ENCODE measurements around the gene ACAT2. TPM values are rescaled to one million over a fixed set of nuclear protein-coding genes. Genes with fewer than 3 reads are reported as not detected.

Gene ACAT2
- total RNA-seq, 1 experiment from 2014 or later: 108 TPM

DNA sequence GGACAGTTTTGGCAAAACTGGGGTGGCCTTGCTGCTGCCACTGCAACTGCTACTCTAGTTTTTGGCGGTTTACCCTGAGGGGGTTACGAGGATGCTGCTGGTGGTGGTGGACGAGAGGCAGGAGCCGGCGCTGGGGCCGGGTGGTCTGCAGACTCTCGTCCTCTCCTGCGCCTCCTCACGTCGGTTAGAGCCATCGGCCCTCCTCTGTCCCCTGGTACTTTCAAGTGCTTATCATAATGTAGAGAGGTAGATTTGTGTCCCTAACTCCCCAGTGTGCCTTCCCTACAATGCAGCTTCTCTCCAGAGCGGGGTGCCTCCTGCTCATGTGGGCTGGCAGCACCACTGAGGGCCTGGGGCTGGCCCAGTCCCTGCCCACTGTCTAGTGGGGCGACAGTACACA lies 64.2 kb downstream of the ACAT2 start:
- Mint-ChIP-seq H3K36me3 (ENCODE audit: insufficient read depth, unreplicated experiment) (no peaks in the 10 kb centered on the region), H3K9me3 (ENCODE audit: low read depth, unreplicated experiment) (no peaks in the 10 kb centered on the region), H3K27me3 (ENCODE audit: unreplicated experiment) (peaks cover 31% of the 10 kb centered on the region), H3K4me1 (ENCODE audit: low read depth, unreplicated experiment) (no peaks in the 10 kb centered on the region), H3K27ac (ENCODE audit: unreplicated experiment) (no peak overlapping the region), H3K4me3 (ENCODE audit: low read depth, unreplicated experiment) (no peak overlapping the region)
- no peak for DNase-seq
- CTCF ChIA-PET: no interaction called here
- TF ChIP-seq, protein P1, sequence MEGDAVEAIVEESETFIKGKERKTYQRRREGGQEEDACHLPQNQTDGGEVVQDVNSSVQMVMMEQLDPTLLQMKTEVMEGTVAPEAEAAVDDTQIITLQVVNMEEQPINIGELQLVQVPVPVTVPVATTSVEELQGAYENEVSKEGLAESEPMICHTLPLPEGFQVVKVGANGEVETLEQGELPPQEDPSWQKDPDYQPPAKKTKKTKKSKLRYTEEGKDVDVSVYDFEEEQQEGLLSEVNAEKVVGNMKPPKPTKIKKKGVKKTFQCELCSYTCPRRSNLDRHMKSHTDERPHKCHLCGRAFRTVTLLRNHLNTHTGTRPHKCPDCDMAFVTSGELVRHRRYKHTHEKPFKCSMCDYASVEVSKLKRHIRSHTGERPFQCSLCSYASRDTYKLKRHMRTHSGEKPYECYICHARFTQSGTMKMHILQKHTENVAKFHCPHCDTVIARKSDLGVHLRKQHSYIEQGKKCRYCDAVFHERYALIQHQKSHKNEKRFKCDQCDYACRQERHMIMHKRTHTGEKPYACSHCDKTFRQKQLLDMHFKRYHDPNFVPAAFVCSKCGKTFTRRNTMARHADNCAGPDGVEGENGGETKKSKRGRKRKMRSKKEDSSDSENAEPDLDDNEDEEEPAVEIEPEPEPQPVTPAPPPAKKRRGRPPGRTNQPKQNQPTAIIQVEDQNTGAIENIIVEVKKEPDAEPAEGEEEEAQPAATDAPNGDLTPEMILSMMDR (IDR thresholded peaks at IDR 0.05; ENCODE audit: unreplicated experiment): no peak
- intact Hi-C loops (cut with micrococcal nuclease; ENCODE audit: unreplicated experiment): no loop called here
- no TSS peak for BruUV-seq (replicated peaks)

- Mint-ChIP-seq H3K4me1 (ENCODE audit: low read depth, unreplicated experiment) (no peaks in the 10 kb centered on the region), H3K4me3 (ENCODE audit: low read depth, unreplicated experiment) (no peak overlapping the region), H3K36me3 (ENCODE audit: insufficient read depth, unreplicated experiment) (no peaks in the 10 kb centered on the region), H3K27ac (ENCODE audit: unreplicated experiment) (no peak overlapping the region), H3K9me3 (ENCODE audit: low read depth, unreplicated experiment) (no peaks in the 10 kb centered on the region), H3K27me3 (ENCODE audit: unreplicated experiment) (peaks cover 42% of the 10 kb centered on the region)
- no peak for DNase-seq
- no TSS peak for BruUV-seq (replicated peaks)
- TF ChIP-seq, protein P1 (IDR thresholded peaks at IDR 0.05; ENCODE audit: unreplicated experiment): no peak
- CTCF ChIA-PET: interaction anchor here (0.6 kb wide), 1 partner anchor 14 kb away, joined by 7 read pairs; no protein-coding TSS in a partner anchor
- intact Hi-C loops (cut with micrococcal nuclease; ENCODE audit: unreplicated experiment): no loop called here
Measured at GRCh38 chr6:159826968-159827647, 65.3 kb downstream of the ACAT2 start.

DNA sequence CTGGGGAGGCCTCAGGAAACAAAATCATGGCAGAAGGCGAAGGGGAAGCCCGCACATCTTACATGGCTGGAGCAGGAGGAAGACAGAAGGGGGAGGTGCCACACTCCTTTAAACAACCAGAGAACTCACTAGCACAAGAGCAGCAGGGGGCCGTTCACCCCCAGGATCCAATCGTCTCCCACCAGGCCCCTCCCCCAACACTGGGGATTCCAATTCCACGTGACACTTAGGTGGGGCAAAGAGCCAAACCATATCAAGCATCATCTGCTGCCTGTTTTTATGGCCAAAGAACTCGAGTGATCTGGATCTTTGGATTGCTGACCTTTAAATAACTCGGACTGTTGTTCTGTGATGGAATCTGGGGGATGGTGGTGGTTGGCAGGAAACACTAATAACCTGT lies 66.2 kb downstream of the ACAT2 start:
- H3K27me3 Mint-ChIP-seq (ENCODE audit: unreplicated experiment): peaks cover 37% of the 10 kb centered on the region
- H3K4me1 Mint-ChIP-seq (ENCODE audit: low read depth, unreplicated experiment): no peaks in the 10 kb centered on the region
- H3K36me3 Mint-ChIP-seq (ENCODE audit: insufficient read depth, unreplicated experiment): no peaks in the 10 kb centered on the region
- H3K4me3 Mint-ChIP-seq (ENCODE audit: low read depth, unreplicated experiment): no peak overlapping the region
- H3K27ac Mint-ChIP-seq (ENCODE audit: unreplicated experiment): no peak overlapping the region
- BruUV-seq (replicated peaks): no TSS peak
- TF ChIP-seq, protein P1 (IDR thresholded peaks at IDR 0.05; ENCODE audit: unreplicated experiment): no peak
- H3K9me3 Mint-ChIP-seq (ENCODE audit: low read depth, unreplicated experiment): no peaks in the 10 kb centered on the region
- CTCF ChIA-PET: no interaction called here
- DNase-seq: no peak
- intact Hi-C loops (cut with micrococcal nuclease; ENCODE audit: unreplicated experiment): no loop called here

Other genes starting within 250 kb of the ACAT2 start
- 143 and 202 TPM in 2 replicates for gene SOD2, start 68.8 kb upstream of the ACAT2 start, total RNA-seq (2022)
- gene WTAP, start 34.5 kb upstream of the ACAT2 start, total RNA-seq (2022): 91.8 and 103 TPM in 2 replicates
- gene TCP1, start 27.6 kb downstream of the ACAT2 start, total RNA-seq (2022): 311 and 357 TPM in 2 replicates
- gene MRPL18, start 28.4 kb downstream of the ACAT2 start, total RNA-seq (2022): 86.6 and 88.7 TPM in 2 replicates
- 0.52 and 0.71 TPM in 2 replicates for gene PNLDC1, start 38.2 kb downstream of the ACAT2 start, total RNA-seq (2022)
- gene MAS1, start 128.9 kb downstream of the ACAT2 start, total RNA-seq (2022): not detected in 2 replicates
- gene IGF2R, start 207.0 kb downstream of the ACAT2 start, total RNA-seq (2022): 109 and 127 TPM in 2 replicates

Measured in Calu3 (cell line).